HepG2 (cell line): ENCODE measurements around the gene SRCIN1. TPM values are rescaled to one million over a fixed set of nuclear protein-coding genes. Genes with fewer than 3 reads are reported as not detected.
A peak's percentile ranks its signal among the peaks of the same experiment; 100 is the strongest.

Source experiments
- AGO2 ChIP-seq: fragments of 200-400 bp; formaldehyde crosslinking; optimal IDR thresholded peaks from 2 replicates; pipeline ENCODE3; 2017; ENCODE audit warnings: mild to moderate bottlenecking, low read depth, low read length, moderate library complexity
- ARID5B ChIP-seq: IDR thresholded peaks from 2 replicates; pipeline ENCODE4 v1.4.0; 2020; ENCODE audit warnings: mild to moderate bottlenecking, missing genetic modification reagents
- ARNT2 ChIP-seq: sonication (generic); formaldehyde crosslinking; IDR thresholded peaks from 2 replicates; pipeline ENCODE4 v1.8.0; 2022; ENCODE audit warnings: mild to moderate bottlenecking, low read depth, missing genetic modification reagents, moderate library complexity
- BCL6 ChIP-seq: IDR thresholded peaks from 2 replicates; pipeline ENCODE4 v1.6.1; 2016; ENCODE audit warnings: missing genetic modification reagents, missing compliant biosample characterization
- CTCF ChIP-seq: sonication (generic); formaldehyde crosslinking; IDR thresholded peaks from 2 replicates; pipeline ENCODE4 v1.5.0; 2020; ENCODE audit warnings: mild to moderate bottlenecking, missing genetic modification reagents, moderate library complexity
- IRX3 ChIP-seq: sonication (generic); formaldehyde crosslinking; IDR thresholded peaks from 2 replicates; pipeline ENCODE4 v1.8.1; 2023; ENCODE audit warnings: mild to moderate bottlenecking, low read depth, missing genetic modification reagents, borderline replicate concordance
- KDM2A ChIP-seq: sonication (generic); formaldehyde crosslinking; IDR thresholded peaks from 2 replicates; pipeline ENCODE4 v1.4.0; 2020; ENCODE audit warnings: low read depth, missing genetic modification reagents, borderline replicate concordance
- KLF6 ChIP-seq: IDR thresholded peaks from 2 replicates; pipeline ENCODE4 v1.8.0; 2016; ENCODE audit warnings: missing biosample characterization, missing genetic modification reagents
- MAZ ChIP-seq, 2 experiments: sonication (generic) in 1 of 2; formaldehyde crosslinking in 1 of 2; IDR thresholded peaks; 2 replicates each; pipeline versions ENCODE4 v1.5.0 to v1.6.1; 2012 to 2020; ENCODE audit warnings: low read depth in 2 of 2, mild to moderate bottlenecking in 2 of 2, borderline replicate concordance in 1 of 2, improper control_type of control experiment in 1 of 2, low read length in 1 of 2, missing genetic modification reagents in 1 of 2, moderate library complexity in 1 of 2
- PCBP1 ChIP-seq: fragments of 200-400 bp; formaldehyde crosslinking; IDR thresholded peaks from 2 replicates; pipeline ENCODE4 v1.6.1; 2017; ENCODE audit warnings: mild to moderate bottlenecking, low read depth, low read length, borderline replicate concordance
- RFX3 ChIP-seq: IDR thresholded peaks from 2 replicates; pipeline ENCODE4 v1.6.1; 2016; ENCODE audit warnings: missing biosample characterization, missing genetic modification reagents
- TAF15 ChIP-seq: fragments of 200-400 bp; formaldehyde crosslinking; IDR thresholded peaks from one replicate; pipeline ENCODE4 v1.6.1; 2018; ENCODE audit warnings: mild to moderate bottlenecking, low read depth, low read length; ENCODE audit not compliant: poor library complexity, severe bottlenecking
- ZBTB8A ChIP-seq: sonication (generic); formaldehyde crosslinking; IDR thresholded peaks from 2 replicates; pipeline ENCODE4 v1.4.0; 2020; ENCODE audit warnings: mild to moderate bottlenecking, low read depth, missing genetic modification reagents, borderline replicate concordance
- ZFX ChIP-seq: sonication (generic); formaldehyde crosslinking; IDR thresholded peaks from 2 replicates; pipeline ENCODE4 v1.4.0; 2020; ENCODE audit warnings: mild to moderate bottlenecking, low read depth, missing genetic modification reagents, moderate library complexity
- ZNF235 ChIP-seq: sonication (generic); formaldehyde crosslinking; IDR thresholded peaks from 2 replicates; pipeline ENCODE4 v1.8.1; 2023; ENCODE audit warnings: mild to moderate bottlenecking, missing genetic modification reagents, borderline replicate concordance
- ZNF331 ChIP-seq: sonication (generic); formaldehyde crosslinking; IDR thresholded peaks from 2 replicates; pipeline ENCODE4 v1.4.0; 2020; ENCODE audit warnings: missing genetic modification reagents
- ZNF558 ChIP-seq: sonication (generic); formaldehyde crosslinking; IDR thresholded peaks from 2 replicates; pipeline ENCODE4 v1.9.0; 2022; ENCODE audit warnings: mild to moderate bottlenecking, missing genetic modification reagents, borderline replicate concordance
- ZNF704 ChIP-seq: sonication (generic); formaldehyde crosslinking; IDR thresholded peaks from 2 replicates; pipeline ENCODE4 v1.8.1; 2023; ENCODE audit warnings: mild to moderate bottlenecking, inconsistent platforms, moderate library complexity, missing genetic modification reagents, borderline replicate concordance
- ZNF879 ChIP-seq: sonication (generic); formaldehyde crosslinking; IDR thresholded peaks from 2 replicates; pipeline ENCODE4 v1.8.1; 2023; ENCODE audit warnings: missing genetic modification reagents
- ZNF891 ChIP-seq: sonication (generic); formaldehyde crosslinking; IDR thresholded peaks from 2 replicates; pipeline ENCODE4 v1.5.0; 2020; ENCODE audit warnings: mild to moderate bottlenecking, missing genetic modification reagents
- polyA plus RNA-seq, 8 experiments: library from polyadenylated mRNA; depleted of rRNA in 3 of 8; stranded (reverse) in 7 of 8; unstranded in 1 of 8; fragments of >200 nt; fragmentation: Illumina TruSeq in 4 of 8; extraction: Trizol in 4 of 8; gene quantifications; 2 replicates each; pipeline versions ENCODE4 v1.2.1 to v1.2.3, GENCODE V29; 2011 to 2016; ENCODE audit warnings: low read depth in 4 of 8, missing spikeins in 1 of 8, mixed read lengths in 1 of 8; ENCODE audit not compliant: insufficient read depth in 1 of 8
- total RNA-seq, 5 experiments: library from RNA; depleted of rRNA; stranded (reverse); fragments of >200 nt; fragmentation: Illumina TruSeq; extraction: Trizol; gene quantifications; 2 replicates each; pipeline ENCODE4 v1.2.3, GENCODE V29; 2016; ENCODE audit warnings: low read depth in 1 of 5

The SRCIN1 gene
- total and polyA plus RNA-seq, 2 of the 13 experiments (the other 11 are each of a cell fraction or from before 2014, with no cell fraction given): 1.2 to 9.6 TPM

GRCh38 chr17:38617074-38617860, 11.5 kb upstream of the SRCIN1 start (continued):
- TF ChIP-seq CTCF (CRISPR knock-in tag): 0 out of 2 replicates have a peak, but pooled peaks have one; percentile 13
- no peak for TF ChIP-seq AGO2
- no peak for TF ChIP-seq ZBTB8A (CRISPR knock-in tag)
- TF ChIP-seq ZNF558 (CRISPR knock-in tag): no peak
- TF ChIP-seq BCL6: no peak
- TF ChIP-seq TAF15: no peak
- TF ChIP-seq RFX3 (CRISPR knock-in tag): no peak
- TF ChIP-seq ZNF704 (CRISPR knock-in tag): 0 out of 2 replicates have a peak, but pooled peaks have one; percentile 53
- no peak for TF ChIP-seq KLF6 (CRISPR knock-in tag)
- no peak for TF ChIP-seq ARNT2 (CRISPR knock-in tag)
- no peak for TF ChIP-seq ZFX (CRISPR knock-in tag)
- TF ChIP-seq ZNF331 (CRISPR knock-in tag): no peak
- TF ChIP-seq IRX3: no peak
- peak; percentile 90 for TF ChIP-seq ZNF891 (CRISPR knock-in tag)
- TF ChIP-seq ZNF235 (CRISPR knock-in tag): no peak
- no peak for TF ChIP-seq ZNF879 (CRISPR knock-in tag)
- 0 out of 2 replicates have a peak, but pooled peaks have one; percentile 22 for TF ChIP-seq MAZ (IDR thresholded peaks at IDR 0.05; ENCODE audit: borderline replicate concordance, low read depth, low read length)
- TF ChIP-seq MAZ (CRISPR knock-in tag; IDR thresholded peaks at IDR 0.05; ENCODE audit: low read depth): no peak
- TF ChIP-seq PCBP1: no peak
- TF ChIP-seq ARID5B (CRISPR knock-in tag): no peak
- TF ChIP-seq KDM2A (CRISPR knock-in tag): no peak
